A673 (cell line): ENCODE results near the gene SETDB2. TPM values are rescaled to one million over a fixed set of nuclear protein-coding genes. Genes with fewer than 3 reads are reported as not detected.

Source experiments
- BruUV-seq: library from RNA; stranded (reverse); fragments of 400-500 nt; replicated peaks from 2 replicates; lab custom pipeline; 2021; lab: Mats Ljungman, UMichigan
- CTCF ChIA-PET: fragments of 300-600 bp; sonication (Branson Sonifier 250); formaldehyde crosslinking; loops from one replicate; lab custom pipeline; 2022; ENCODE audit warnings: antibody characterized with exemption; lab: Charles Lee
- POLR2A ChIA-PET: fragments of 300-600 bp; sonication (Branson Sonifier 250); formaldehyde crosslinking; loops from one replicate; lab custom pipeline; 2022; ENCODE audit warnings: antibody characterized with exemption; ENCODE audit not compliant: low non-redundant PET; lab: Charles Lee
- DNase-seq: peaks from one replicate; pipeline ENCODE4 v3.0.0-alpha.2; 2015; ENCODE audit warnings: low spot score
- H3K27ac ChIP-seq: fragments of 200-600 bp; sonication (generic); 2 replicates; pipeline ENCODE4 v1.5.1; 2016; ENCODE audit warnings: mixed run types, low read depth, mild to moderate bottlenecking, mixed read lengths, antibody characterized with exemption, low read length; ENCODE audit not compliant: poor library complexity, severe bottlenecking
- H3K27me3 ChIP-seq: fragments of 200-600 bp; sonication (generic); replicated peaks from 2 replicates; pipeline ENCODE4 v1.6.1; 2017; ENCODE audit warnings: mixed run types, low read depth, mild to moderate bottlenecking, mixed read lengths, antibody characterized with exemption, low read length; ENCODE audit not compliant: insufficient read depth, poor library complexity
- H3K36me3 ChIP-seq: fragments of 200-600 bp; sonication (generic); 2 replicates; pipeline ENCODE4 v1.6.1; 2016; ENCODE audit warnings: mixed run types, mild to moderate bottlenecking, mixed read lengths, antibody characterized with exemption, low read length; ENCODE audit not compliant: insufficient read depth, poor library complexity, severe bottlenecking
- H3K4me1 ChIP-seq: fragments of 200-600 bp; sonication (generic); 2 replicates; pipeline ENCODE4 v1.6.1; 2017; ENCODE audit warnings: mixed run types, mild to moderate bottlenecking, mixed read lengths, antibody characterized with exemption, low read length; ENCODE audit not compliant: insufficient read depth, poor library complexity, severe bottlenecking
- H3K4me3 ChIP-seq: fragments of 200-600 bp; sonication (generic); 2 replicates; pipeline ENCODE4 v1.5.1; 2016; ENCODE audit warnings: low read depth, mixed run types, mild to moderate bottlenecking, mixed read lengths, low read length; ENCODE audit not compliant: poor library complexity, severe bottlenecking
- H3K9me3 ChIP-seq: fragments of 200-600 bp; sonication (generic); 2 replicates; pipeline ENCODE4 v1.6.1; 2016; ENCODE audit warnings: mixed run types, low read depth, mild to moderate bottlenecking, mixed read lengths, antibody characterized with exemption, low read length; ENCODE audit not compliant: poor library complexity, severe bottlenecking
- CTCF ChIP-seq: fragments of 300-800, 200-600 bp; sonication (generic); conservative IDR thresholded peaks from 2 replicates; pipeline ENCODE4 v1.5.1; 2017; ENCODE audit warnings: low read depth, mild to moderate bottlenecking, antibody characterized with exemption, low read length, moderate library complexity, mixed read lengths
- EZH2 ChIP-seq: fragments of 200-600 bp; sonication (generic); IDR thresholded peaks from 2 replicates; pipeline ENCODE4 v1.6.1; 2017; ENCODE audit warnings: borderline replicate concordance, low read depth, mild to moderate bottlenecking, mixed read lengths, antibody characterized with exemption, low read length; ENCODE audit not compliant: poor library complexity, severe bottlenecking
- intact Hi-C: fragments of 100-400 bp; cut with micrococcal nuclease; formaldehyde crosslinking; loops from one replicate; pipeline ENCODE4 v1.10.0; 2022; ENCODE audit not compliant: unreplicated experiment
- total RNA-seq: library from RNA; stranded (reverse); gene quantifications from 2 replicates; pipeline ENCODE4 v1.2.3, GENCODE V29; 2021

SETDB2 gene
- total RNA-seq, 1 experiment from 2014 or later, result 3.8 TPM

GRCh38 chr13:49530457-49530856 lies 86.4 kb downstream of the SETDB2 start:
- Histone ChIP-seq H3K36me3 (no peaks in the 10 kb centered on the region), H3K27me3 (peaks cover 10% of the 10 kb centered on the region), H3K4me3 (no peak overlapping the region), H3K27ac (no peak overlapping the region), H3K4me1 (peaks cover 14% of the 10 kb centered on the region), H3K9me3 (no peaks in the 10 kb centered on the region)
- CTCF ChIA-PET, result no interaction called here
- peak; percentile 97 for DNase-seq
- TF ChIP-seq CTCF, result no peak
- no peak for TF ChIP-seq EZH2
- POLR2A ChIA-PET, result no interaction called here
- no TSS peak for BruUV-seq
- intact Hi-C loops, result no loop called here

- H3K27me3 ChIP-seq, result peaks cover 7% of the 10 kb centered on the region
- intact Hi-C loops, result no loop called here
- no peak overlapping the region for H3K4me3 ChIP-seq
- no peaks in the 10 kb centered on the region for H3K36me3 ChIP-seq
- no TSS peak for BruUV-seq
- no peak for DNase-seq
- ChIA-PET CTCF (no interaction called here), POLR2A (no interaction called here)
- peaks cover 14% of the 10 kb centered on the region for H3K4me1 ChIP-seq
- TF ChIP-seq EZH2 (no peak), CTCF (no peak)
- no peaks in the 10 kb centered on the region for H3K9me3 ChIP-seq
- no peak overlapping the region for H3K27ac ChIP-seq
Observed at GRCh38 chr13:49532593-49532992, 88.5 kb downstream of the SETDB2 start.

GRCh38 chr13:49533011-49533410 lies 88.9 kb downstream of the SETDB2 start:
- Histone ChIP-seq H3K4me3 (no peak overlapping the region), H3K4me1 (peaks cover 14% of the 10 kb centered on the region), H3K27me3 (peaks cover 7% of the 10 kb centered on the region), H3K36me3 (no peaks in the 10 kb centered on the region), H3K27ac (no peak overlapping the region), H3K9me3 (no peaks in the 10 kb centered on the region)
- intact Hi-C loops, result no loop called here
- TF ChIP-seq EZH2 (no peak), CTCF (no peak)
- DNase-seq, result no peak
- POLR2A ChIA-PET, result no interaction called here
- TSS peak; percentile 49 for BruUV-seq
- CTCF ChIA-PET, result no interaction called here
